Upper lobe of right lung (tissue), 1 donor: ENCODE results near the gene RERE. TPM values are rescaled to one million over a fixed set of nuclear protein-coding genes. Genes with fewer than 3 reads are reported as not detected.
"Not testable (repeated sequence)": the region's sequence is repeated elsewhere in the genome, so short reads cannot be mapped to it uniquely, and the experiment has no call there.

Experiments used
- ATAC-seq: fragments of 200-7000 bp; cut with Tn5 transposase; one replicate; pipeline ENCODE4 v1.9.1; 2020; ENCODE audit warnings: mild to moderate bottlenecking, moderate library complexity
- DNase-seq: peaks from one replicate; pipeline ENCODE4 v3.0.0-alpha.2; 2020
- H3K27ac ChIP-seq: fragments of 200-600 bp; one replicate; pipeline ENCODE4 v1.8.0; 2022
- H3K27me3 ChIP-seq: fragments of 200-600 bp; one replicate; pipeline ENCODE4 v1.8.0; 2022; ENCODE audit warnings: mild to moderate bottlenecking
- H3K36me3 ChIP-seq: fragments of 200-600 bp; one replicate; pipeline ENCODE4 v1.8.0; 2022
- H3K4me1 ChIP-seq: fragments of 200-600 bp; one replicate; pipeline ENCODE4 v1.8.0; 2022
- H3K4me3 ChIP-seq: fragments of 200-600 bp; one replicate; pipeline ENCODE4 v1.8.0; 2022; ENCODE audit warnings: mild to moderate bottlenecking
- H3K9me3 ChIP-seq: fragments of 200-600 bp; one replicate; pipeline ENCODE4 v1.8.0; 2022
- intact Hi-C: fragments of 100-400 bp; cut with DNase I; formaldehyde crosslinking; loops from one replicate; pipeline ENCODE4 v1.11.0; 2022
- total RNA-seq: library from RNA; stranded (reverse); fragmentation: NEBNext Ultra II Directional; extraction: Animal tissue kit (Norgen Biotek cat#: 25700); gene quantifications from one replicate; pipeline ENCODE4 v1.2.1, GENCODE V29; 2021
- TF ChIP-seq, protein P1 (sequence below): fragments of 200-600 bp; IDR thresholded peaks from one replicate; pipeline ENCODE4 v1.8.0; 2022; ENCODE audit warnings: antibody characterized with exemption
- donor health status: DM: no; HTN: yes; CAD: no; lungs with severe emphysema.

RERE gene
- total RNA-seq, 1 donor from 2014 or later = 99.6 TPM

GRCh38 chr1:8595332-8595731 lies 222.1 kb downstream of the RERE start:
- Histone ChIP-seq H3K36me3 (no peaks in the 10 kb centered on the region), H3K4me3 (no peak overlapping the region), H3K4me1 (peaks cover 30% of the 10 kb centered on the region), H3K27me3 (no peaks in the 10 kb centered on the region), H3K27ac (no peak overlapping the region), H3K9me3 (no peaks in the 10 kb centered on the region)
- TF ChIP-seq, protein P1, sequence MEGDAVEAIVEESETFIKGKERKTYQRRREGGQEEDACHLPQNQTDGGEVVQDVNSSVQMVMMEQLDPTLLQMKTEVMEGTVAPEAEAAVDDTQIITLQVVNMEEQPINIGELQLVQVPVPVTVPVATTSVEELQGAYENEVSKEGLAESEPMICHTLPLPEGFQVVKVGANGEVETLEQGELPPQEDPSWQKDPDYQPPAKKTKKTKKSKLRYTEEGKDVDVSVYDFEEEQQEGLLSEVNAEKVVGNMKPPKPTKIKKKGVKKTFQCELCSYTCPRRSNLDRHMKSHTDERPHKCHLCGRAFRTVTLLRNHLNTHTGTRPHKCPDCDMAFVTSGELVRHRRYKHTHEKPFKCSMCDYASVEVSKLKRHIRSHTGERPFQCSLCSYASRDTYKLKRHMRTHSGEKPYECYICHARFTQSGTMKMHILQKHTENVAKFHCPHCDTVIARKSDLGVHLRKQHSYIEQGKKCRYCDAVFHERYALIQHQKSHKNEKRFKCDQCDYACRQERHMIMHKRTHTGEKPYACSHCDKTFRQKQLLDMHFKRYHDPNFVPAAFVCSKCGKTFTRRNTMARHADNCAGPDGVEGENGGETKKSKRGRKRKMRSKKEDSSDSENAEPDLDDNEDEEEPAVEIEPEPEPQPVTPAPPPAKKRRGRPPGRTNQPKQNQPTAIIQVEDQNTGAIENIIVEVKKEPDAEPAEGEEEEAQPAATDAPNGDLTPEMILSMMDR = no peak
- intact Hi-C loops = no loop called here
- ATAC-seq = no peak
- DNase-seq = no peak

- peaks cover 26% of the 10 kb centered on the region for H3K4me1 ChIP-seq
Observed at GRCh38 chr1:8593292-8593691, 224.1 kb downstream of the RERE start.

DNA sequence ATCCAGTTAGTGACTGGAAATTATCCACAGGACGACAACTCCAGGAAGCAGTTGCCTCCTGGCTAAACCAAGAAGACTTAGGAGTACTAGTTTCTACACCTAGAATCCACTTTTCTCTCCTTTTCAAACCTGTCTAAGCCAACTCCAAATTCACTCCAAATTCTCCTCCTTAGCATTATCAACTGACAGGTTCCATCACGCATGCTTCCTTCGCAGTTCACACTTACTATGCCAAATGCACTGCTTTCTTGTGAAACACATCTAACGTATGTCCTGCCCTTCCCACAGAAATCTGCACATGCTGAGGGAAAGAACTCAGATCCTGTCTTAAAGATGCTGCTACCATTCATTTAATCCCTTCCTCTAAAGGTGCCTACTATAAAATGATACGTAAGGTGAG lies 225.9 kb downstream of the RERE start:
- H3K36me3 ChIP-seq = no peaks in the 10 kb centered on the region
- DNase-seq (no peak), ATAC-seq (no peak)
- TF ChIP-seq, protein P1 = no peak
- no peak overlapping the region for H3K4me3 ChIP-seq
- no peaks in the 10 kb centered on the region for H3K27me3 ChIP-seq
- H3K4me1 ChIP-seq = peaks cover 12% of the 10 kb centered on the region
- H3K9me3 ChIP-seq = no peaks in the 10 kb centered on the region
- H3K27ac ChIP-seq = no peak overlapping the region
- intact Hi-C loops = no loop called here

More at GRCh38 chr1:8593292-8593691, 224.1 kb downstream of the RERE start:
- DNase-seq, H3K4me3 ChIP-seq, H3K9me3 ChIP-seq, H3K27ac ChIP-seq, intact Hi-C loops, ATAC-seq, H3K27me3 ChIP-seq, H3K36me3 ChIP-seq: not testable (repeated sequence)

- Histone ChIP-seq H3K36me3 (no peaks in the 10 kb centered on the region), H3K9me3 (no peaks in the 10 kb centered on the region), H3K4me3 (no peak overlapping the region), H3K27me3 (no peaks in the 10 kb centered on the region), H3K4me1 (peaks cover 9% of the 10 kb centered on the region), H3K27ac (no peak overlapping the region)
- TF ChIP-seq, protein P1 = no peak
- ATAC-seq (peak; percentile 27), DNase-seq (no peak)
- intact Hi-C loops = no loop called here
Observed at GRCh38 chr1:8590721-8591351, 226.6 kb downstream of the RERE start.

DNA sequence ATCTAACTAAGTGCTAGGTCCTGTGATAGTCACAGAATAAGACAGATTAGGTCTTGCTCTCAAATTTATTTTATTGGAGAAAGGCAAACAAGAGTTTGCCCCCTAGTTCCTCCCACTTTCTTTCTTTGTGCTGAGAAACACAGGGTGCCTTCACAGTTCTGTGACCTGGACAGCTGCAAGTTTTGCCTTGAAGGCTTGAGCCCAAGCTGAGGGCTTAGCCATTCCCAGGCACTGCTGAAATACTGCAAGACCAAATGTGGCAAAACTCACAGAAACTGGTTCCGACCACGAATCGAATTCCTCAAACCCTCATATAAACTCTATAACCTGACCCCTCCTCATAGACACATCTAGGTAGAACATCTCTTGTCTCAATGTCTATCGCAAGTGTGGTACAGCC lies 227.9 kb downstream of the RERE start:
- TF ChIP-seq, protein P1 = no peak
- DNase-seq (no peak), ATAC-seq (no peak)
- no peak overlapping the region for H3K27ac ChIP-seq
- H3K36me3 ChIP-seq = no peaks in the 10 kb centered on the region
- H3K4me3 ChIP-seq = no peak overlapping the region
- intact Hi-C loops = no loop called here
- H3K27me3 ChIP-seq = no peaks in the 10 kb centered on the region
- H3K9me3 ChIP-seq = no peaks in the 10 kb centered on the region
- peaks cover 6% of the 10 kb centered on the region for H3K4me1 ChIP-seq

GRCh38 chr1:8587784-8588183 lies 229.7 kb downstream of the RERE start:
- no peak for ATAC-seq
- no peaks in the 10 kb centered on the region for H3K36me3 ChIP-seq
- DNase-seq = no peak
- TF ChIP-seq, protein P1 = no peak
- H3K27me3 ChIP-seq = no peaks in the 10 kb centered on the region
- intact Hi-C loops = no loop called here
- no peak overlapping the region for H3K4me3 ChIP-seq
- H3K9me3 ChIP-seq = no peaks in the 10 kb centered on the region
- peaks cover 6% of the 10 kb centered on the region for H3K4me1 ChIP-seq
- no peak overlapping the region for H3K27ac ChIP-seq
